Ovary (tissue), 3 donors: ENCODE results near the gene USP14.

Source experiments
- CTCF ChIP-seq, 3 donors: fragments of 450-650 bp in 2 of 3; fragments of 200-600 bp in 1 of 3; IDR thresholded peaks; one replicate each; pipeline versions ENCODE4 v1.5.1 to v1.8.0; 2016 to 2022; ENCODE audit warnings: antibody characterized with exemption in 3 of 3, mild to moderate bottlenecking in 1 of 3
- EP300 ChIP-seq: sonication (generic); formaldehyde crosslinking; IDR thresholded peaks from one replicate; pipeline ENCODE4 v1.6.1; 2017; ENCODE audit warnings: antibody characterized with exemption
- POLR2A ChIP-seq: fragments of 450-650 bp; IDR thresholded peaks from one replicate; pipeline ENCODE4 v1.6.1; 2017; ENCODE audit warnings: antibody characterized with exemption, mild to moderate bottlenecking, moderate library complexity
- donor health status: DM: no; HTN: no; CAD: no.

GRCh38 chr18:217532-218336 lies 59.4 kb downstream of the USP14 start:
- TF ChIP-seq POLR2A (no peak), CTCF (IDR thresholded peaks at IDR 0.05) (no peak), EP300 (no peak)
